Measurements from ENCODE around the gene CLIC4. TPM values are rescaled to one million over a fixed set of nuclear protein-coding genes. Genes with fewer than 3 reads are reported as not detected.

The CLIC4 gene
- total RNA-seq, 1 donor from 2014 or later = 353 TPM

DNA sequence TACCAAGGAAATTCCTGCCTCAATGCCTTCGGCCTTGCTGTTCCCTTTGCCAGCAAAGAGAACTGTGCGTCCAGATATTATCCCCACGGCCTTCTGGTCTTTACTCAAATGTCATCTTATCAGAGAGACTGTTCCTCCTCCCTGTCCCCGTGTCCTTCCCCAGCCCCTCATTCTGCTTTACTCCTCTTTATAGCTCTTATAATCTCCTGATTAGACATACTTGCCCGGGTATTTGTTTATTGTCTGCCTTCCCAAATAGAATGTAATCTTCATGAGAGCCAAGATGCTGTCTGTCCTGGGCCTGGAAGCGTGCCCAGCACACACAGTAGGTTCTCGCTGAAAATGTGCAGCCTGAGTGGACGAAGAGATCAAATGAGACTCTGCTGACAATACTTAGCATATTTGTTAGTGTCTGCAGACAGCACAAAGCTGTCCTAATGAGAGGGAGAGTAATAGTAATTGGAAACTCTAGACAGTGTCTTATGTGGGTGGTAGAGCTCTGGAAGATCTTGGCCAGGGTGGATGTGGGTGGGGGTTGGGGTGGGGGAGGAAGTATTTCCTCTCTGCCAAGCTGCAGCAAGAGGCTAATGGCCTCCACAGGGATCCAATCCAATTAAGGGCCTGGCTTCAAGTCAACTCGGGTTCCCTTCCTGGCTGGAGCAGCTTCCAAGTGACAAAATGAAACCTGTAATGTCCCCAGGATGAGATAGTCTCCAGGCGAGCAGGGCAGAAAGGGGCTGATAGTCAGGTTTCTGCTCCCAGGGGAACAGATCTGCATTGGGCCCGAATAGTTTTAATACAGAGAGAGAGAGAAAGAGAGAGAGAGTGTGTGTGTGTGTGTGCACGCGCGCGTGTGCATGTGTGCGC lies 9.5 kb upstream of the CLIC4 start:
- Histone ChIP-seq H2AFZ (ENCODE audit: low read depth, low read length) (peak overlapping the region; percentile 74), H3K36me3 (ENCODE audit: insufficient read depth, low read length) (no peaks in the 10 kb centered on the region), H3K4me3 (ENCODE audit: insufficient read depth, low read depth, low read length) (no peak overlapping the region), H3K79me2 (ENCODE audit: insufficient read depth, low read length) (no peaks in the 10 kb centered on the region), H3K27me3 (ENCODE audit: insufficient read depth, low read length) (no peaks in the 10 kb centered on the region), H3K27ac (ENCODE audit: low read depth, low read length) (no peak overlapping the region), H4K20me1 (ENCODE audit: insufficient read depth, low read length) (no peaks in the 10 kb centered on the region), H3K4me1 (ENCODE audit: insufficient read depth, low read length) (peaks cover 14% of the 10 kb centered on the region), H3K9ac (ENCODE audit: low read length) (peak overlapping the region; percentile 33), H3K4me2 (ENCODE audit: low read length) (peak overlapping the region; percentile 70), H3K9me3 (ENCODE audit: insufficient read depth, low read depth, low read length) (no peaks in the 10 kb centered on the region)
- no peaks in the 10 kb centered on the region for H3K36me3 Mint-ChIP-seq (ENCODE audit: low read depth, unreplicated experiment)
- TF ChIP-seq, protein P1, sequence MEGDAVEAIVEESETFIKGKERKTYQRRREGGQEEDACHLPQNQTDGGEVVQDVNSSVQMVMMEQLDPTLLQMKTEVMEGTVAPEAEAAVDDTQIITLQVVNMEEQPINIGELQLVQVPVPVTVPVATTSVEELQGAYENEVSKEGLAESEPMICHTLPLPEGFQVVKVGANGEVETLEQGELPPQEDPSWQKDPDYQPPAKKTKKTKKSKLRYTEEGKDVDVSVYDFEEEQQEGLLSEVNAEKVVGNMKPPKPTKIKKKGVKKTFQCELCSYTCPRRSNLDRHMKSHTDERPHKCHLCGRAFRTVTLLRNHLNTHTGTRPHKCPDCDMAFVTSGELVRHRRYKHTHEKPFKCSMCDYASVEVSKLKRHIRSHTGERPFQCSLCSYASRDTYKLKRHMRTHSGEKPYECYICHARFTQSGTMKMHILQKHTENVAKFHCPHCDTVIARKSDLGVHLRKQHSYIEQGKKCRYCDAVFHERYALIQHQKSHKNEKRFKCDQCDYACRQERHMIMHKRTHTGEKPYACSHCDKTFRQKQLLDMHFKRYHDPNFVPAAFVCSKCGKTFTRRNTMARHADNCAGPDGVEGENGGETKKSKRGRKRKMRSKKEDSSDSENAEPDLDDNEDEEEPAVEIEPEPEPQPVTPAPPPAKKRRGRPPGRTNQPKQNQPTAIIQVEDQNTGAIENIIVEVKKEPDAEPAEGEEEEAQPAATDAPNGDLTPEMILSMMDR (IDR thresholded peaks at IDR 0.05; ENCODE audit: insufficient read depth, low read depth, low read length) = no peak
- no peak for TF ChIP-seq EZH2 (IDR thresholded peaks at IDR 0.05; ENCODE audit: insufficient read depth, low read length)
- peaks cover 10% of the 10 kb centered on the region for H3K4me1 Mint-ChIP-seq (ENCODE audit: low read depth, unreplicated experiment)
- H3K4me3 Mint-ChIP-seq (ENCODE audit: unreplicated experiment) = peak overlapping the region; percentile 22
- no peak for FAIRE-seq
- peak; percentile 58 for DNase-seq (ENCODE audit: low read depth)
- peak overlapping the region; percentile 60 for H3K27ac Mint-ChIP-seq (ENCODE audit: unreplicated experiment)
- no peaks in the 10 kb centered on the region for H3K27me3 Mint-ChIP-seq (ENCODE audit: low read depth, unreplicated experiment)
- H3K9me3 Mint-ChIP-seq (ENCODE audit: unreplicated experiment) = no peaks in the 10 kb centered on the region

DNA sequence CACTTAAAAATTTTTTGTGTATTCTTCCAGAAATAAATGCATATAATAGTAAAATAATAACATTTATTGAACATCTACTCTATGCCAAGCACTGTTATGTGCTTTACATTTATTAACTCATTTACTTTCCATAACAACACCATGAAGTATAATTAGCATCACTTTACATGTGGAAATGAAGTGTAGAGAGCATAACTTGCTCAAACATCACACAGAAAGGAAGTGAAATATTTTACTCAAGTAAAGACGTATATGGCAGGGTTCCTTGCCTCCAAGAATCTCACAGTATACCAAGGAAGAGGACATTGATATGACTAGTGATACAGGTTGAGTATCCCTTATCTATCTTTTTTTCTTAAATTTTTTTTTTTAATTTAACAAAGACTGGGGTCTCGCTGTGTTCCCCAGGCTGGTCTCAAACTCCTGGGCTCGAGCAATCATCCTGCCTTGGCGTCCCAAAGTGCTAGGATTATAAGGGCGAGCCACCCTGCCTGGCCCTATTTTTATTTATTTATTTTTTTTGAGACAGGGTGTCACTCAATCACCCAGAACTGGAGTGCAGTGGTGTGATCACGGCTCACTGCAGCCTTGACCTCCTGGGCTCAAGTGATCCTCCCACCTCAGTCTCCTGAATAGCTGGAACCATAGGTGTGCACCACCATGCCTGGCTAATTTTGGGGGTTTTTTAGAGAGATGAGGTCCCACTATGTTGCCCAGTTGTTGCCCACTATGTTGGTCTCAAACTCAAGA lies 7.7 kb upstream of the CLIC4 start:
- Mint-ChIP-seq H3K4me1 (ENCODE audit: low read depth, unreplicated experiment) (peaks cover 17% of the 10 kb centered on the region), H3K36me3 (ENCODE audit: low read depth, unreplicated experiment) (no peaks in the 10 kb centered on the region), H3K27ac (ENCODE audit: unreplicated experiment) (no peak overlapping the region), H3K27me3 (ENCODE audit: low read depth, unreplicated experiment) (no peaks in the 10 kb centered on the region), H3K9me3 (ENCODE audit: unreplicated experiment) (no peaks in the 10 kb centered on the region), H3K4me3 (ENCODE audit: unreplicated experiment) (no peak overlapping the region)
- DNase-seq (ENCODE audit: low read depth) (no peak), FAIRE-seq (no peak)
- H3K27me3 ChIP-seq (ENCODE audit: insufficient read depth, low read length) = no peaks in the 10 kb centered on the region
- no peak overlapping the region for H2AFZ ChIP-seq (ENCODE audit: low read depth, low read length)
- TF ChIP-seq EZH2 (IDR thresholded peaks at IDR 0.05; ENCODE audit: insufficient read depth, low read length) = no peak
- TF ChIP-seq, protein P1 (IDR thresholded peaks at IDR 0.05; ENCODE audit: insufficient read depth, low read depth, low read length) = no peak
- H3K36me3 ChIP-seq (ENCODE audit: insufficient read depth, low read length) = no peaks in the 10 kb centered on the region
- H4K20me1 ChIP-seq (ENCODE audit: insufficient read depth, low read length) = no peaks in the 10 kb centered on the region
- no peak overlapping the region for H3K4me3 ChIP-seq (ENCODE audit: insufficient read depth, low read depth, low read length)
- no peak overlapping the region for H3K27ac ChIP-seq (ENCODE audit: low read depth, low read length)
- no peaks in the 10 kb centered on the region for H3K79me2 ChIP-seq (ENCODE audit: insufficient read depth, low read length)
- no peak overlapping the region for H3K4me2 ChIP-seq (ENCODE audit: low read length)
- H3K4me1 ChIP-seq (ENCODE audit: insufficient read depth, low read length) = peaks cover 16% of the 10 kb centered on the region
- H3K9me3 ChIP-seq (ENCODE audit: insufficient read depth, low read depth, low read length) = no peaks in the 10 kb centered on the region
- no peak overlapping the region for H3K9ac ChIP-seq (ENCODE audit: low read length)

All from astrocyte (in vitro differentiated cells and primary cell).